ENCODE results near the gene INPP1.

Gene INPP1

GRCh38 chr2:190420801-190421200 lies 77.4 kb downstream of the INPP1 start:
- no peak for ATAC-seq
- TF ChIP-seq ZNF70 (CRISPR knock-in tag; IDR thresholded peaks at IDR 0.05), result no peak
- no peak for TF ChIP-seq ESRRG (CRISPR knock-in tag; IDR thresholded peaks at IDR 0.05)
- TF ChIP-seq BACH2 (CRISPR knock-in tag; IDR thresholded peaks at IDR 0.05; ENCODE audit: borderline replicate concordance), result no peak
- TF ChIP-seq POU6F1 (CRISPR knock-in tag; IDR thresholded peaks at IDR 0.05; ENCODE audit: borderline replicate concordance, low read depth), result no peak
- TF ChIP-seq TOX (CRISPR knock-in tag; IDR thresholded peaks at IDR 0.05; ENCODE audit: borderline replicate concordance), result no peak
- no peak for TF ChIP-seq ARNTL (CRISPR knock-in tag; IDR thresholded peaks at IDR 0.05; ENCODE audit: borderline replicate concordance, low read depth)
- no peak for TF ChIP-seq PPARA (CRISPR knock-in tag; IDR thresholded peaks at IDR 0.05; ENCODE audit: borderline replicate concordance)
- TF ChIP-seq ZC3H10 (CRISPR knock-in tag; IDR thresholded peaks at IDR 0.05), result no peak
- TF ChIP-seq ZFP3 (CRISPR knock-in tag; IDR thresholded peaks at IDR 0.05), result no peak
- no peak for TF ChIP-seq SNAI2 (CRISPR knock-in tag; IDR thresholded peaks at IDR 0.05)
- TF ChIP-seq PATZ1 (CRISPR knock-in tag; IDR thresholded peaks at IDR 0.05; ENCODE audit: borderline replicate concordance), result no peak
- TF ChIP-seq ISL1 (CRISPR knock-in tag; IDR thresholded peaks at IDR 0.05), result no peak
- no peak for TF ChIP-seq OSR1 (CRISPR knock-in tag; IDR thresholded peaks at IDR 0.05)
- TF ChIP-seq TSHZ2 (CRISPR knock-in tag; IDR thresholded peaks at IDR 0.05), result no peak
- no peak for TF ChIP-seq GLIS3 (CRISPR knock-in tag; IDR thresholded peaks at IDR 0.05)
- no peak for TF ChIP-seq ZFP30 (CRISPR knock-in tag; IDR thresholded peaks at IDR 0.05)
- no peak for TF ChIP-seq CSRNP3 (CRISPR knock-in tag; IDR thresholded peaks at IDR 0.05)
